GM12864 (cell line): ENCODE results near the gene FMO5.
"Not testable (repeated sequence)": the region's sequence is repeated elsewhere in the genome, so short reads cannot be mapped to it uniquely, and the experiment has no call there.

Source experiments
- DNase-seq: peaks from one replicate; pipeline ENCODE4 v3.0.0-alpha.2; 2011; ENCODE audit warnings: low read depth
- H3K4me3 ChIP-seq: 2 replicates; pipeline ENCODE4 v1.5.1; 2011; ENCODE audit warnings: mild to moderate bottlenecking, low read depth, low read length, control low read depth
- TF ChIP-seq, protein P1 (sequence below): IDR thresholded peaks from 2 replicates; pipeline ENCODE4 v1.5.1; 2011; ENCODE audit warnings: low read depth, mild to moderate bottlenecking, moderate library complexity, low read length, control low read depth, inconsistent platforms; ENCODE audit errors: missing control alignments

FMO5 gene

DNA sequence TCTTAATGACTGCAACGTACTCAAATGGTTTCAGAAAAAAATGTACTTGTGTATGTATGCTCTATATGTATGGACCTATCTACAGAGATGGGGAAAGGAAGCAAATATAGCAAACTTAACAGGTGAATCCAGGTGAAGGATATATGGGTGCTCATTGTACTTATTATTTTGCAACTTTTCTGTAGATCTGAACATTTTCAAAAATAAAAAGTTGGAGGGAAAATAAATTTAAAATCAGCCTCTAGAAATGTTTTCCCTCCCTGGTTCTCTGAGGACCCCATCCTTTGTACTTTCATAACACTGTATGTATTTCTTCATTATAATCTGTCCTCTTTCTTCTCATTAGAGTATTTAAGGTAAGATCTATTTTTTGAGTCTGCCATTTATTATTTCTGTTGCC is 17.9 kb downstream of the FMO5 start:
- TF ChIP-seq, protein P1, sequence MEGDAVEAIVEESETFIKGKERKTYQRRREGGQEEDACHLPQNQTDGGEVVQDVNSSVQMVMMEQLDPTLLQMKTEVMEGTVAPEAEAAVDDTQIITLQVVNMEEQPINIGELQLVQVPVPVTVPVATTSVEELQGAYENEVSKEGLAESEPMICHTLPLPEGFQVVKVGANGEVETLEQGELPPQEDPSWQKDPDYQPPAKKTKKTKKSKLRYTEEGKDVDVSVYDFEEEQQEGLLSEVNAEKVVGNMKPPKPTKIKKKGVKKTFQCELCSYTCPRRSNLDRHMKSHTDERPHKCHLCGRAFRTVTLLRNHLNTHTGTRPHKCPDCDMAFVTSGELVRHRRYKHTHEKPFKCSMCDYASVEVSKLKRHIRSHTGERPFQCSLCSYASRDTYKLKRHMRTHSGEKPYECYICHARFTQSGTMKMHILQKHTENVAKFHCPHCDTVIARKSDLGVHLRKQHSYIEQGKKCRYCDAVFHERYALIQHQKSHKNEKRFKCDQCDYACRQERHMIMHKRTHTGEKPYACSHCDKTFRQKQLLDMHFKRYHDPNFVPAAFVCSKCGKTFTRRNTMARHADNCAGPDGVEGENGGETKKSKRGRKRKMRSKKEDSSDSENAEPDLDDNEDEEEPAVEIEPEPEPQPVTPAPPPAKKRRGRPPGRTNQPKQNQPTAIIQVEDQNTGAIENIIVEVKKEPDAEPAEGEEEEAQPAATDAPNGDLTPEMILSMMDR: no peak
- DNase-seq: no peak
- H3K4me3 ChIP-seq: no peak overlapping the region

DNA sequence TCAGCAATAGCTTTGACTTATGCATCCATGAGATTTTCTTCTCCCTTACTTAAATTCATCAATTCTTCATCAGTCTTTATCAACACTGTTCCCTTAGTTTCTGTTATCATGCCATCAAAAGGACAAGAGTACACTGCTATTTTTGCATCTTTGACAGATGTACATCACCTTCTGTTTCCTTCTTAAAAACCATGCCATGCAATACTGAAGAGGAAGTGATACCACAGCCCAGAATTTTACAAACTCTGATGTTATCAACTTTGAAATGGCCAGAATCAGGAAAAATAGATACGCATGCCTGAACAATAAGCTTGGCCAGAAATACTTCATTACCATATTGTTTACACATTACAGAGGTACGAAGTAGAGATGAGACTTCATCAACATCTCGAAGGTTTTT is 21.1 kb downstream of the FMO5 start:
- DNase-seq: no peak
- TF ChIP-seq, protein P1: no peak
- H3K4me3 ChIP-seq: no peak overlapping the region

DNA sequence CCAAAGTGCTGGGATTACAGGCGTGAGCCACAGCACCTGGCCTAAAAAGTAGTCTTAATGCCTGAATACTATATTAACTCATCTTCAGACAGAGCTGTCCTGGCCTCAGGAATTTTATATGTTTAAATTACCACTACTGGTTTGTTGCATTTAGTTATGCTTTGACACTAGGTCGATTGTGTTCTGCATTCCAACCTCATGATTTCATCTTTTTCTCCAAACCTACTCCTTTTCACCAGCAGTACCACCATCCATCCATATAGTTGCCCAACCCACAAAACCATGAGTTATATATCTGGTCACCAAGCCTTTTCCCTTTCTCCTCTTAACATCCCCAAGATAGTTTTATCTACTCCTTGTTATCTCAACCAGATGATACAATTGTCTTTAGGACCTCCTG is 22.6 kb downstream of the FMO5 start:
- DNase-seq: no peak
- H3K4me3 ChIP-seq: no peak overlapping the region
- TF ChIP-seq, protein P1: no peak

DNA sequence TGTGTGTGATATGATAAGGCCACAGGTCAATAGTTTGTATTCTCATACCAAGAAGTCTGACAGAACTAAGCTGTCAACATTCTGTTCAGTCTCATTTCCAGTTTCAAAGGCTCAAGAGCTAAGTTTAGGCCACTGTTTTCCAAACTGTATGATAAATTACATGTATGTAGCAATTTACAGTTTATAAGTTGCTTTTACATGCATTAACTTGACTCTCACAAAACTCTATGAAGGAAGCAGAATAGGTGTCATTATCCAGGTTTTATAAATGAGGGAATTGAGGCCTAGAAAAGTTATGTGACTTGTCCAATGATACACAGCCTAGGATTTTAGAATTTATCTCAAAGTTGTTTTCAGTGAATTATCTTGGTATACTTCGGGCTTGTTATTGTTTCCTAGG is 23.4 kb downstream of the FMO5 start:
- no peak overlapping the region for H3K4me3 ChIP-seq
- no peak for DNase-seq
- TF ChIP-seq, protein P1: no peak

DNA sequence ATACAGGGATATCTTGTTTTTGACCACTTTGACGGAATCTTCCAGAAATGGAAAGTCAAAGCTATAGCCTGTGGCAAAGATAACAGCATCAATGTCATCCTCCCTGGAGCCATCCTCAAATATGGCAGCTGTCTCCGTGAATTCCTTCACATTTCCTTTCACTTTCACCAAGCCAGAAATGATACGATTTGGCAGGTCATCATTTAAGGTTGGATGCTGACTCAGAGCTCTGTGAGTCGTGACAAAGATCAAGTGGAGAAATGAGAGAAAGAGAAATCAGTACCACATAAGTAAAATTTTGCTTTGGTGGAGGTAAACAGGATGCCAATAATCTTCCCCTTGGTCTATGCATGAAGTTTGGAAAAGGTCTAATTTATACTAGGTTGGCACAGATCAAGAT is 23.9 kb downstream of the FMO5 start:
- TF ChIP-seq, protein P1: no peak

DNA sequence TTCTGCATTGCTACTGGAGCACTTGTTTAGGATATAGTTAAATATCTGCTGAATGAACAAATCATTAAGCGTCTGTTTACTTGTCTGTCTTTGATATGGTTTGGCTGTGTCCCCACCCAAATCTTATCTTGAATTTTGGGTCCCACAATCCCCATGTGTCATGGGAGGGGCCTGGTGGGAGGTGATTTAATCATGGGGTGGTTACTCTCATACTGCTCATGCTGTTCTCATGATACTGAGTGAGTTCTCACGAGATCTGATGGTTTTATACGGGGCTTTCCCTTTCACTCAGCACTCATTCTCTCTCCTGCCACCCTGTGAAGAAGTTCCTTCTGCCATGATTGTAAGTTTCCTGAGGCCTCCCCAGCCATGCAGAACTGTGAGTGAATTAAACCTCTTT is 27.8 kb downstream of the FMO5 start:
- not testable (repeated sequence) for DNase-seq, H3K4me3 ChIP-seq

More for the DNA sequence above, 23.9 kb downstream of the FMO5 start:
- no peak for DNase-seq
- no peak overlapping the region for H3K4me3 ChIP-seq

DNA sequence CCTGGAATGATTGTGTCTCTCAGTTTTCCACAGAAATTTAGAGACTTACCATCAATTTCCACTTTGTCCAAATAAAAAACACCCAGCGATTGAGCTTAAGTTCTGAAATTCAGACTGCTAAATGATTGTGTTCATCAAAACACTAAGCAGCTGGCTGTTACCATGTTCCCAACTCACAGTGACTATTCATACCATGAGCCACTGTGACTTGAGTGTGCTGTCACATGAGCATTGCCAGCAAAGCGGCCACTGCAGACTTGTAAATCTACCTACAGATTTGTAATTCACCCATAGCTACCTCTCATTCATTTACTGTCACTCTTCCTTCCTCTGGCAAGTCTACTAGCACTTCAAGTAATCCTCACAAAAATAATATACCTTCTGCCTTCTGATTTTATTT is 35.6 kb downstream of the FMO5 start:
- H3K4me3 ChIP-seq: no peak overlapping the region
- DNase-seq: no peak
- TF ChIP-seq, protein P1: no peak

DNA sequence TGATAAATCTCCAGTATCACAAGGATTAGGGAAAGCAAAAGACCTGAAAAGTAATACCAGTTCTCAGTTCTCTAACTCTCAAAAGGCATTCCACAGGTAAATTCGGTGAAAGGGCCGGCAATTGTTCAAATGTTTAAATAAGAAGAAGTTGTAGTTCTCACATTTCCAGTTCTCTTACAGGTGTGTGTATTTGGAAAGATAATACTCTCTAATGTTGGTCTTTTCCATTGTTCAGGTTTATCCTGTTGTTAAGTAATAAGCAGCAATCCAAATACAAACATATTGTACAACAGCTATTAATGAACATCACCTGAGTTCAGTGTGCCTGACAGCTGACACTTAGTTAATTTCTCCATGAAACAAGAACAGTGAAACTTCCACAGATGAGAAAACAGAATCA is 39.7 kb downstream of the FMO5 start:
- no peak overlapping the region for H3K4me3 ChIP-seq
- DNase-seq: no peak
- TF ChIP-seq, protein P1: no peak
